ENCODE data around the gene RPL13A.
A peak's percentile ranks its signal among the peaks of the same experiment; 100 is the strongest.

DNA sequence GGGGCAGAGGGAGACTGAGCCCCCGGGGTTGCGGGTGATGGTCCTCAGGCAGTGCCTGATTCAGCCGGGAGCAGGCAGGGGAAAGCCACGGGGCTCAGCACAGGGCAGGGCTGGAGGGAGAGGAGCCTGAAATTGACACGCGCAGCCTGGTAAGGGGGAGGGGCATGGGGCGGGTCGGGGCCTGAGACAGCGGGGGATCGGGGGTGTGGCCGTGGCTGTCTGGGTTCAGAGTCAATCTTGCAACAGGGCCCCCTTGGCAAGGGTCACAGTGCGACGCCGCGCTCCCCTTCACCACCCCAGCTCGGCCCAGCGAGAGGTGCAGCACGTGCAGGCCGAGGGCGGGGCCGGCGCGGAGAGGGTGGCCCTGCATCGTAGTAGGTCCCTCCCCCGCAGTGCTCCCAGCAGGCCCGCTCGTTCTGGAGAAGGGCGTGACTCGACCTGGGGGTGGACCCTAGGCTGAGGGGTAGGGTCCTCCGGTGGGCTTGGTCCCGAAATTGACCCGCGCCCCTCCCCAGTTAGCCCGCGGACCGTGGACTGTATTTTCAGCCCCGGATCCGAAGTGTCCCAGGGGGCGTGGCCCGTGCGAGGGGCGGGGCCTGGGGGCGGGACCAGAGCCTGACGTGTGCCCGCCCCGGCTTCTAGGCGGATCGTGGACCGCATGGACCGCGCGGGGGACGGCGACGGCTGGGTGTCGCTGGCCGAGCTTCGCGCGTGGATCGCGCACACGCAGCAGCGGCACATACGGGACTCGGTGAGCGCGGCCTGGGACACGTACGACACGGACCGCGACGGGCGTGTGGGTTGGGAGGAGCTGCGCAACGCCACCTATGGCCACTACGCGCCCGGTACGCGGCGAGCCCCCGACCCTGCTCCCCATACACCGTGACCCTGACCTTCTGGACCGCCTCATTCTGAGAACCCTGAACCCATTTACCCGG is 46.4 kb downstream of the RPL13A start:
- TF ChIP-seq CREB1 (IDR thresholded peaks at IDR 0.05; ENCODE audit: low read depth) (0 out of 2 replicates have a peak, but pooled peaks have one; percentile 14), CEBPB (IDR thresholded peaks at IDR 0.05) (no peak)
- TF ChIP-seq, protein P1, sequence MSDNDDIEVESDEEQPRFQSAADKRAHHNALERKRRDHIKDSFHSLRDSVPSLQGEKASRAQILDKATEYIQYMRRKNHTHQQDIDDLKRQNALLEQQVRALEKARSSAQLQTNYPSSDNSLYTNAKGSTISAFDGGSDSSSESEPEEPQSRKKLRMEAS (IDR thresholded peaks at IDR 0.05), result peak; percentile 97

Data from Ishikawa (cell line).